ENCODE results near the gene SORCS3.

SORCS3 gene

GRCh38 chr10:105104297-105104696 is 463.2 kb downstream of the SORCS3 start:
- no peak for DNase-seq (ENCODE audit: low spot score)

- DNase-seq (ENCODE audit: low spot score): no peak
Observed at GRCh38 chr10:105109164-105109563, 468.1 kb downstream of the SORCS3 start.

GRCh38 chr10:105112862-105113261 is 471.8 kb downstream of the SORCS3 start:
- no peak for DNase-seq (ENCODE audit: low spot score)

- no peak for DNase-seq (ENCODE audit: low spot score)
Observed at GRCh38 chr10:105113666-105114065, 472.6 kb downstream of the SORCS3 start.

GRCh38 chr10:105121743-105122142 is 480.7 kb downstream of the SORCS3 start:
- DNase-seq (ENCODE audit: low spot score): no peak

- no peak for DNase-seq (ENCODE audit: low spot score)
Observed at GRCh38 chr10:105128111-105128510, 487.0 kb downstream of the SORCS3 start.

- no peak for DNase-seq (ENCODE audit: low spot score)
Observed at GRCh38 chr10:105138358-105138757, 497.3 kb downstream of the SORCS3 start.

- no peak for DNase-seq (ENCODE audit: low spot score)
Observed at GRCh38 chr10:105139363-105139896, 498.3 kb downstream of the SORCS3 start.

- no peak for DNase-seq (ENCODE audit: low spot score)
Observed at GRCh38 chr10:105140600-105140999, 499.5 kb downstream of the SORCS3 start.

GRCh38 chr10:105145711-105146110 is 504.6 kb downstream of the SORCS3 start:
- DNase-seq (ENCODE audit: low spot score): no peak

GRCh38 chr10:105146436-105146835 is 505.3 kb downstream of the SORCS3 start:
- DNase-seq (ENCODE audit: low spot score): no peak

- no peak for DNase-seq (ENCODE audit: low spot score)
Observed at GRCh38 chr10:105148456-105148855, 507.4 kb downstream of the SORCS3 start.

GRCh38 chr10:105148921-105149320 is 507.8 kb downstream of the SORCS3 start:
- no peak for DNase-seq (ENCODE audit: low spot score)

- peak; percentile 41 for DNase-seq (ENCODE audit: low spot score)
Observed at GRCh38 chr10:105149371-105149891, 508.3 kb downstream of the SORCS3 start.

GRCh38 chr10:105150259-105150880 is 509.3 kb downstream of the SORCS3 start:
- DNase-seq (ENCODE audit: low spot score): no peak

- no peak for DNase-seq (ENCODE audit: low spot score)
Observed at GRCh38 chr10:105154736-105155135, 513.6 kb downstream of the SORCS3 start.

GRCh38 chr10:105159268-105159667 is 518.2 kb downstream of the SORCS3 start:
- no peak for DNase-seq (ENCODE audit: low spot score)

GRCh38 chr10:105161149-105161548 is 520.1 kb downstream of the SORCS3 start:
- DNase-seq (ENCODE audit: low spot score): no peak

GRCh38 chr10:105161767-105162166 is 520.7 kb downstream of the SORCS3 start:
- no peak for DNase-seq (ENCODE audit: low spot score)

- no peak for DNase-seq (ENCODE audit: low spot score)
Observed at GRCh38 chr10:105170521-105170920, 529.4 kb downstream of the SORCS3 start.

GRCh38 chr10:105171945-105172344 is 530.9 kb downstream of the SORCS3 start:
- DNase-seq (ENCODE audit: low spot score): no peak

- no peak for DNase-seq (ENCODE audit: low spot score)
Observed at GRCh38 chr10:105181626-105182025, 540.5 kb downstream of the SORCS3 start.

GRCh38 chr10:105183536-105183935 is 542.4 kb downstream of the SORCS3 start:
- DNase-seq (ENCODE audit: low spot score): no peak

GRCh38 chr10:105185161-105185560 is 544.1 kb downstream of the SORCS3 start:
- no peak for DNase-seq (ENCODE audit: low spot score)
